Spleen (tissue), 7 donors: ENCODE data around the gene PSAT1.

Experiments
- CTCF ChIP-seq, 11 experiments: fragments of 200-600 bp in 7 of 11; fragments of 450-650 bp in 4 of 11; sonication (generic) in 4 of 11; IDR thresholded peaks in 8 of 11; conservative IDR thresholded peaks in 3 of 11; 1 replicate in 7 of 11; 2 replicates in 4 of 11; pipeline versions ENCODE4 v1.4.0 to v1.8.0; 2016 to 2021; ENCODE audit warnings: antibody characterized with exemption in 11 of 11, inconsistent platforms in 4 of 11, mild to moderate bottlenecking in 1 of 11
- POLR2A ChIP-seq, 3 donors: fragments of 450-650 bp; IDR thresholded peaks; one replicate each; pipeline ENCODE4 v1.5.1; 2017; ENCODE audit warnings: antibody characterized with exemption in 3 of 3, mild to moderate bottlenecking in 1 of 3
- POLR2AphosphoS5 ChIP-seq, 3 donors: sonication (generic); formaldehyde crosslinking; IDR thresholded peaks; one replicate each; pipeline ENCODE4 v1.5.1; 2017; ENCODE audit warnings: antibody characterized with exemption in 3 of 3
- donor health status: DM: no; HTN: no; CAD: no; lungs with moderate emphysema.
- donor health status: DM: no; HTN: no; CAD: no.
- donor health status: DM: no; HTN: no; CAD: no.

- TF ChIP-seq POLR2A (IDR thresholded peaks at IDR 0.05) (no peak), CTCF (IDR thresholded peaks at IDR 0.05 in 8 of 11, conservative IDR thresholded peaks at IDR 0.05 in 3 of 11) (no peak), POLR2AphosphoS5 (IDR thresholded peaks at IDR 0.05) (no peak)
Observed at GRCh38 chr9:78325343-78325742, 28.4 kb downstream of the PSAT1 start.
